Measurements from ENCODE around the gene TAPT1.

- TF ChIP-seq SMC3 (IDR thresholded peaks at IDR 0.05), result no peak
- no peak for TF ChIP-seq BHLHE40 (IDR thresholded peaks at IDR 0.05; ENCODE audit: low read depth, low read length)
- TF ChIP-seq CEBPB (IDR thresholded peaks at IDR 0.05), result no peak
- no peak for TF ChIP-seq RCOR1 (IDR thresholded peaks at IDR 0.05; ENCODE audit: low read depth, low read length)
- no peak for TF ChIP-seq CTCF (IDR thresholded peaks at IDR 0.05)
Measured at GRCh38 chr4:16243285-16243684, 17.0 kb upstream of the TAPT1 start.

Measured in A549 (cell line).